Measurements from ENCODE around the gene CHN2.
"Not testable (repeated sequence)": the region's sequence is repeated elsewhere in the genome, so short reads cannot be mapped to it uniquely, and the experiment has no call there.

GRCh38 chr7:29528526-29528925 is 334.0 kb downstream of the CHN2 start:
- not testable (repeated sequence) for TF ChIP-seq CTCF (IDR thresholded peaks at IDR 0.05); EZH2 (IDR thresholded peaks at IDR 0.05; ENCODE audit: borderline replicate concordance, insufficient read depth, low read depth, low read length, poor library complexity, severe bottlenecking)

Data from B cell (primary cell).